Transverse colon (tissue), 3 donors: Measurements from ENCODE around the gene PIEZO1.

ENCODE experiments used
- POLR2A ChIP-seq: fragments of 450-650 bp; IDR thresholded peaks from one replicate; pipeline ENCODE4 v1.6.1; 2016; ENCODE audit warnings: antibody characterized with exemption, mild to moderate bottlenecking, moderate library complexity
- POLR2AphosphoS5 ChIP-seq, 3 donors: sonication (generic); formaldehyde crosslinking; IDR thresholded peaks; one replicate each; pipeline ENCODE4 v1.6.1; 2016; ENCODE audit warnings: antibody characterized with exemption in 3 of 3

- TF ChIP-seq POLR2AphosphoS5 (IDR thresholded peaks at IDR 0.05): no peak
- no peak for TF ChIP-seq POLR2A
Measured at GRCh38 chr16:88819126-88819525, 34.1 kb upstream of the PIEZO1 start.
